Uterus (tissue), 2 donors: ENCODE results near the gene PCSK4.

ENCODE experiments used
- POLR2A ChIP-seq, 2 donors: fragments of 450-650 bp; IDR thresholded peaks; one replicate each; pipeline ENCODE4 v1.6.1; 2016; ENCODE audit warnings: antibody characterized with exemption in 2 of 2, mild to moderate bottlenecking in 1 of 2, moderate library complexity in 1 of 2
- TF ChIP-seq, protein P1 (sequence below), 4 experiments: fragments of 200-600 bp in 2 of 4; fragments of 450-650 bp in 2 of 4; sonication (generic) in 2 of 4; IDR thresholded peaks; one replicate each; pipeline ENCODE4 v1.5.1; 2016 to 2019; ENCODE audit warnings: antibody characterized with exemption in 4 of 4, mild to moderate bottlenecking in 2 of 4, moderate library complexity in 1 of 4

DNA sequence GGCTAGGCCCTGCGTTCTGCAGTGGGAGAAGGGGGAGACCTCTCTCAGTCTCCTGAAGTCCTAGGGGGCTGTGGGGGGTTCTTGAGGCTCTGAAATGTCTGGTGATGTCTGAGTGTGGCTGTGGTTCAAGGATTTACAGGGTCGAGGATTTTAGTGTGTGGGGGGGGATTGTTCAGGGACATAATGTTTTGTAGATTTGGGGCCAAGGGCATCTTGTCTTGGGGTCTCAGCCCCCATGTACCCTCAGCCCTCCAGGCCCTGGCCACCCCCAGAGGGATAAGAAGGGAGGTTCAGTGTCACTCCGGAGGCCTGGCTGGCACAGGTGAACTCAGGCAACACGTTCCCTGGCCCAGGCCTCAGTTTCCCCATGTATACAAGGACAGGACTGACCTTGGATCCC, 42.6 kb downstream of the PCSK4 start:
- TF ChIP-seq, protein P1, sequence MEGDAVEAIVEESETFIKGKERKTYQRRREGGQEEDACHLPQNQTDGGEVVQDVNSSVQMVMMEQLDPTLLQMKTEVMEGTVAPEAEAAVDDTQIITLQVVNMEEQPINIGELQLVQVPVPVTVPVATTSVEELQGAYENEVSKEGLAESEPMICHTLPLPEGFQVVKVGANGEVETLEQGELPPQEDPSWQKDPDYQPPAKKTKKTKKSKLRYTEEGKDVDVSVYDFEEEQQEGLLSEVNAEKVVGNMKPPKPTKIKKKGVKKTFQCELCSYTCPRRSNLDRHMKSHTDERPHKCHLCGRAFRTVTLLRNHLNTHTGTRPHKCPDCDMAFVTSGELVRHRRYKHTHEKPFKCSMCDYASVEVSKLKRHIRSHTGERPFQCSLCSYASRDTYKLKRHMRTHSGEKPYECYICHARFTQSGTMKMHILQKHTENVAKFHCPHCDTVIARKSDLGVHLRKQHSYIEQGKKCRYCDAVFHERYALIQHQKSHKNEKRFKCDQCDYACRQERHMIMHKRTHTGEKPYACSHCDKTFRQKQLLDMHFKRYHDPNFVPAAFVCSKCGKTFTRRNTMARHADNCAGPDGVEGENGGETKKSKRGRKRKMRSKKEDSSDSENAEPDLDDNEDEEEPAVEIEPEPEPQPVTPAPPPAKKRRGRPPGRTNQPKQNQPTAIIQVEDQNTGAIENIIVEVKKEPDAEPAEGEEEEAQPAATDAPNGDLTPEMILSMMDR (IDR thresholded peaks at IDR 0.05) = no peak
- TF ChIP-seq POLR2A (IDR thresholded peaks at IDR 0.05) = no peak
